Measurements from ENCODE around the gene NEAT1. TPM values are rescaled to one million over a fixed set of nuclear protein-coding genes. Genes with fewer than 3 reads are reported as not detected.

NEAT1 gene
- total RNA-seq, 1 donor from 2014 or later = 28.7 TPM

- Histone ChIP-seq H3K27me3 (ENCODE audit: control insufficient read depth, insufficient read depth, low read length) (no peaks in the 10 kb centered on the region), H3K4me3 (ENCODE audit: low read depth, low read length) (peak overlapping the region; percentile 20), H3K36me3 (ENCODE audit: control insufficient read depth, insufficient read depth, low read length) (peaks cover 7% of the 10 kb centered on the region)
- no peak for DNase-seq (ENCODE audit: low read depth)
- TF ChIP-seq CTCF (IDR thresholded peaks at IDR 0.05; ENCODE audit: insufficient read depth, low read length, poor library complexity, severe bottlenecking) = no peak
Measured at GRCh38 chr11:65432100-65432650, 9.6 kb downstream of the NEAT1 start.

- no peak for DNase-seq (ENCODE audit: low read depth)
- peak; percentile 8 for TF ChIP-seq CTCF (IDR thresholded peaks at IDR 0.05; ENCODE audit: insufficient read depth, low read length, poor library complexity, severe bottlenecking)
- H3K36me3 ChIP-seq (ENCODE audit: control insufficient read depth, insufficient read depth, low read length) = peaks cover 3% of the 10 kb centered on the region
- no peaks in the 10 kb centered on the region for H3K27me3 ChIP-seq (ENCODE audit: control insufficient read depth, insufficient read depth, low read length)
- no peak overlapping the region for H3K4me3 ChIP-seq (ENCODE audit: low read depth, low read length)
Measured at GRCh38 chr11:65432686-65433582, 10.3 kb downstream of the NEAT1 start.

GRCh38 chr11:65433657-65434056, 11.1 kb downstream of the NEAT1 start:
- peaks cover 2% of the 10 kb centered on the region for H3K36me3 ChIP-seq (ENCODE audit: control insufficient read depth, insufficient read depth, low read length)

GRCh38 chr11:65434057-65434666, 11.6 kb downstream of the NEAT1 start:
- no peaks in the 10 kb centered on the region for H3K27me3 ChIP-seq (ENCODE audit: control insufficient read depth, insufficient read depth, low read length)
- no peak overlapping the region for H3K4me3 ChIP-seq (ENCODE audit: low read depth, low read length)
- TF ChIP-seq CTCF (IDR thresholded peaks at IDR 0.05; ENCODE audit: insufficient read depth, low read length, poor library complexity, severe bottlenecking) = no peak
- peaks cover 2% of the 10 kb centered on the region for H3K36me3 ChIP-seq (ENCODE audit: control insufficient read depth, insufficient read depth, low read length)
- DNase-seq (ENCODE audit: low read depth) = no peak

More at GRCh38 chr11:65433657-65434056, 11.1 kb downstream of the NEAT1 start:
- no peak overlapping the region for H3K4me3 ChIP-seq (ENCODE audit: low read depth, low read length)
- DNase-seq (ENCODE audit: low read depth) = no peak
- H3K27me3 ChIP-seq (ENCODE audit: control insufficient read depth, insufficient read depth, low read length) = no peaks in the 10 kb centered on the region
- TF ChIP-seq CTCF (IDR thresholded peaks at IDR 0.05; ENCODE audit: insufficient read depth, low read length, poor library complexity, severe bottlenecking) = no peak

- no peak for DNase-seq (ENCODE audit: low read depth)
- no peak for TF ChIP-seq CTCF (IDR thresholded peaks at IDR 0.05; ENCODE audit: insufficient read depth, low read length, poor library complexity, severe bottlenecking)
- Histone ChIP-seq H3K36me3 (ENCODE audit: control insufficient read depth, insufficient read depth, low read length) (peaks cover 2% of the 10 kb centered on the region), H3K4me3 (ENCODE audit: low read depth, low read length) (no peak overlapping the region), H3K27me3 (ENCODE audit: control insufficient read depth, insufficient read depth, low read length) (no peaks in the 10 kb centered on the region)
Measured at GRCh38 chr11:65434667-65435410, 12.2 kb downstream of the NEAT1 start.
